A549 (cell line): ENCODE data around the gene PDSS1.
"Not testable (repeated sequence)": the region's sequence is repeated elsewhere in the genome, so short reads cannot be mapped to it uniquely, and the experiment has no call there.

Experiments used
- BHLHE40 ChIP-seq: IDR thresholded peaks from 2 replicates; pipeline ENCODE4 v1.6.1; 2012; ENCODE audit warnings: low read depth, low read length, inconsistent platforms
- MYC ChIP-seq: IDR thresholded peaks from 2 replicates; pipeline ENCODE4 v1.6.1; 2012; ENCODE audit warnings: mild to moderate bottlenecking, inconsistent platforms, low read length, improper control_type of control experiment, borderline replicate concordance
- POLR2A ChIP-seq: IDR thresholded peaks from 2 replicates; pipeline ENCODE4 v1.6.1; 2012; ENCODE audit warnings: mild to moderate bottlenecking, low read length
- TF ChIP-seq, protein P1 (sequence below): fragments of >200 bp; sonication (Bioruptor Twin); formaldehyde crosslinking; IDR thresholded peaks from 3 replicates; pipeline ENCODE4 v1.5.1; 2016
- TF ChIP-seq, protein P2 (sequence below): fragments of 200-600 bp; sonication (generic); IDR thresholded peaks from 2 replicates; pipeline ENCODE4 v1.6.1; 2016; ENCODE audit warnings: antibody characterized with exemption, mild to moderate bottlenecking, moderate library complexity

DNA sequence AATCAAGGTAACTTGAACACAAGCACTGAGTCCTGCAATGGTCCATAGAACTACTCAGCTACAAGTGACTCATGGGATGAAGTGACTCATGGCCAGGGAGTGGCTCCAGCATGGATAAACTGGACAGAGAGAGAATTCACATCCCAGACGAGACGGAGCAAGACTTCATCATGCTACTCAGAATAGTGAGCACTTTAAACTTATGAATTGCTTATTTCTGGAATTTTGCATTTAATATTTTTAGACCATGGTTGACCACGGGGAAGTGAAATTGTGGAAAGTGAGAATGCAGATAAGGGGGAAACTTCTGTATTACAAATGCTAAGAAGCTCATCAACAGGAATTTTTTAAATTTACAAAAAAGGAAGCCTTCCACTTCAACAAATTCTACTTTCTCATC, 15.5 kb upstream of the PDSS1 start:
- TF ChIP-seq, protein P1, sequence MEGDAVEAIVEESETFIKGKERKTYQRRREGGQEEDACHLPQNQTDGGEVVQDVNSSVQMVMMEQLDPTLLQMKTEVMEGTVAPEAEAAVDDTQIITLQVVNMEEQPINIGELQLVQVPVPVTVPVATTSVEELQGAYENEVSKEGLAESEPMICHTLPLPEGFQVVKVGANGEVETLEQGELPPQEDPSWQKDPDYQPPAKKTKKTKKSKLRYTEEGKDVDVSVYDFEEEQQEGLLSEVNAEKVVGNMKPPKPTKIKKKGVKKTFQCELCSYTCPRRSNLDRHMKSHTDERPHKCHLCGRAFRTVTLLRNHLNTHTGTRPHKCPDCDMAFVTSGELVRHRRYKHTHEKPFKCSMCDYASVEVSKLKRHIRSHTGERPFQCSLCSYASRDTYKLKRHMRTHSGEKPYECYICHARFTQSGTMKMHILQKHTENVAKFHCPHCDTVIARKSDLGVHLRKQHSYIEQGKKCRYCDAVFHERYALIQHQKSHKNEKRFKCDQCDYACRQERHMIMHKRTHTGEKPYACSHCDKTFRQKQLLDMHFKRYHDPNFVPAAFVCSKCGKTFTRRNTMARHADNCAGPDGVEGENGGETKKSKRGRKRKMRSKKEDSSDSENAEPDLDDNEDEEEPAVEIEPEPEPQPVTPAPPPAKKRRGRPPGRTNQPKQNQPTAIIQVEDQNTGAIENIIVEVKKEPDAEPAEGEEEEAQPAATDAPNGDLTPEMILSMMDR = not testable (repeated sequence)
- TF ChIP-seq, protein P2, sequence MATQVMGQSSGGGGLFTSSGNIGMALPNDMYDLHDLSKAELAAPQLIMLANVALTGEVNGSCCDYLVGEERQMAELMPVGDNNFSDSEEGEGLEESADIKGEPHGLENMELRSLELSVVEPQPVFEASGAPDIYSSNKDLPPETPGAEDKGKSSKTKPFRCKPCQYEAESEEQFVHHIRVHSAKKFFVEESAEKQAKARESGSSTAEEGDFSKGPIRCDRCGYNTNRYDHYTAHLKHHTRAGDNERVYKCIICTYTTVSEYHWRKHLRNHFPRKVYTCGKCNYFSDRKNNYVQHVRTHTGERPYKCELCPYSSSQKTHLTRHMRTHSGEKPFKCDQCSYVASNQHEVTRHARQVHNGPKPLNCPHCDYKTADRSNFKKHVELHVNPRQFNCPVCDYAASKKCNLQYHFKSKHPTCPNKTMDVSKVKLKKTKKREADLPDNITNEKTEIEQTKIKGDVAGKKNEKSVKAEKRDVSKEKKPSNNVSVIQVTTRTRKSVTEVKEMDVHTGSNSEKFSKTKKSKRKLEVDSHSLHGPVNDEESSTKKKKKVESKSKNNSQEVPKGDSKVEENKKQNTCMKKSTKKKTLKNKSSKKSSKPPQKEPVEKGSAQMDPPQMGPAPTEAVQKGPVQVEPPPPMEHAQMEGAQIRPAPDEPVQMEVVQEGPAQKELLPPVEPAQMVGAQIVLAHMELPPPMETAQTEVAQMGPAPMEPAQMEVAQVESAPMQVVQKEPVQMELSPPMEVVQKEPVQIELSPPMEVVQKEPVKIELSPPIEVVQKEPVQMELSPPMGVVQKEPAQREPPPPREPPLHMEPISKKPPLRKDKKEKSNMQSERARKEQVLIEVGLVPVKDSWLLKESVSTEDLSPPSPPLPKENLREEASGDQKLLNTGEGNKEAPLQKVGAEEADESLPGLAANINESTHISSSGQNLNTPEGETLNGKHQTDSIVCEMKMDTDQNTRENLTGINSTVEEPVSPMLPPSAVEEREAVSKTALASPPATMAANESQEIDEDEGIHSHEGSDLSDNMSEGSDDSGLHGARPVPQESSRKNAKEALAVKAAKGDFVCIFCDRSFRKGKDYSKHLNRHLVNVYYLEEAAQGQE = not testable (repeated sequence)
- TF ChIP-seq BHLHE40, POLR2A, MYC: not testable (repeated sequence)
